ENCODE results near the gene NR3C2. TPM values are rescaled to one million over a fixed set of nuclear protein-coding genes. Genes with fewer than 3 reads are reported as not detected.

NR3C2 gene
- total and polyA plus RNA-seq, 2 donors = 0.52 to 1.8 TPM

GRCh38 chr4:148173397-148174017, 268.7 kb downstream of the NR3C2 start:
- WGBS = 97% methylated on average over 5 of the region's 5 CpGs
- no peaks in the 10 kb centered on the region for H3K27me3 ChIP-seq (ENCODE audit: control insufficient read depth in 2 of 2, insufficient read depth in 1 of 2, low read length in 1 of 2)
- no peaks in the 10 kb centered on the region for H3K36me3 ChIP-seq (ENCODE audit: control insufficient read depth in 2 of 2, insufficient read depth in 2 of 2, low read length in 1 of 2)
- H3K4me1 ChIP-seq (ENCODE audit: control insufficient read depth in 2 of 2, insufficient read depth in 2 of 2, low read length in 2 of 2) = no peaks in the 10 kb centered on the region
- H3K9me3 ChIP-seq (ENCODE audit: control insufficient read depth in 2 of 2, insufficient read depth in 1 of 2, low read length in 1 of 2) = no peaks in the 10 kb centered on the region
- H3K27ac ChIP-seq (ENCODE audit: low read depth in 1 of 2, low read length in 1 of 2) = no peak overlapping the region
- no peak overlapping the region for H3K4me3 ChIP-seq (ENCODE audit: low read length in 2 of 2)
- no peak for DNase-seq (ENCODE audit: low read depth in 6 of 9, low spot score in 9 of 9)

DNA sequence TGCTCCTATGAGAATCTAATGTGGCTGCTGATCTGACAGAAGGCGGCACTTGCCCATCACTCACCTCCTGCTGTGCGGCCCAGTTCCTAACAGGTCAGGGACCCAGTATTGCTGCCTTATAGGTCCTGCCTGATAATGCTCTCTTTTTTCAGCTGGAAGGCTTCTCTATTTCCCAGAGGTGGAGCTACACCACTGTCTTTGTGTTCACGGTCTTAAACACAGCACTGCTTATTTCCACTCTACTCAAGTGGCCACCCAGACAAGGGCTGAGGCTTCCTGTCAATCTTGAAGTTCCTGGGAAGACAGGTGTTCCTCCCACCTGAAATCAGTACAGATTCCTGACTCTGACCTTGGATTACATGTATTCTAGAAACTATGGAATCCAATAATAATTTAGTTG, 270.6 kb downstream of the NR3C2 start:
- Histone ChIP-seq H3K4me1 (ENCODE audit: control insufficient read depth in 2 of 2, insufficient read depth in 2 of 2, low read length in 2 of 2) (no peaks in the 10 kb centered on the region), H3K27me3 (ENCODE audit: control insufficient read depth in 2 of 2, insufficient read depth in 1 of 2, low read length in 1 of 2) (no peaks in the 10 kb centered on the region), H3K27ac (ENCODE audit: low read depth in 1 of 2, low read length in 1 of 2) (no peak overlapping the region), H3K4me3 (ENCODE audit: low read length in 2 of 2) (no peak overlapping the region), H3K36me3 (ENCODE audit: control insufficient read depth in 2 of 2, insufficient read depth in 2 of 2, low read length in 1 of 2) (no peaks in the 10 kb centered on the region), H3K9me3 (ENCODE audit: control insufficient read depth in 2 of 2, insufficient read depth in 1 of 2, low read length in 1 of 2) (no peaks in the 10 kb centered on the region)
- WGBS = 95% methylated on average over 3 of the region's 3 CpGs
- DNase-seq (ENCODE audit: low read depth in 6 of 9, low spot score in 9 of 9) = no peak

- Histone ChIP-seq H3K4me1 (ENCODE audit: control insufficient read depth in 2 of 2, insufficient read depth in 2 of 2, low read length in 2 of 2) (no peaks in the 10 kb centered on the region), H3K27me3 (ENCODE audit: control insufficient read depth in 2 of 2, insufficient read depth in 1 of 2, low read length in 1 of 2) (no peaks in the 10 kb centered on the region), H3K9me3 (ENCODE audit: control insufficient read depth in 2 of 2, insufficient read depth in 1 of 2, low read length in 1 of 2) (no peaks in the 10 kb centered on the region), H3K27ac (ENCODE audit: low read depth in 1 of 2, low read length in 1 of 2) (no peak overlapping the region), H3K4me3 (ENCODE audit: low read length in 2 of 2) (no peak overlapping the region), H3K36me3 (ENCODE audit: control insufficient read depth in 2 of 2, insufficient read depth in 2 of 2, low read length in 1 of 2) (no peaks in the 10 kb centered on the region)
- 86% methylated on average over 7 of the region's 7 CpGs for WGBS
- no peak for DNase-seq (ENCODE audit: low read depth in 6 of 9, low spot score in 9 of 9)
These were observed 271.5 kb downstream of the NR3C2 start for GRCh38 chr4:148170408-148171365.

- WGBS = 95% methylated on average over 6 of the region's 6 CpGs
- H3K9me3 ChIP-seq (ENCODE audit: control insufficient read depth in 2 of 2, insufficient read depth in 1 of 2, low read length in 1 of 2) = no peaks in the 10 kb centered on the region
- H3K36me3 ChIP-seq (ENCODE audit: control insufficient read depth in 2 of 2, insufficient read depth in 2 of 2, low read length in 1 of 2) = no peaks in the 10 kb centered on the region
- no peak overlapping the region for H3K4me3 ChIP-seq (ENCODE audit: low read length in 2 of 2)
- H3K27ac ChIP-seq (ENCODE audit: low read depth in 1 of 2, low read length in 1 of 2) = no peak overlapping the region
- no peaks in the 10 kb centered on the region for H3K27me3 ChIP-seq (ENCODE audit: control insufficient read depth in 2 of 2, insufficient read depth in 1 of 2, low read length in 1 of 2)
- DNase-seq (ENCODE audit: low read depth in 6 of 9, low spot score in 9 of 9) = no peak
- no peaks in the 10 kb centered on the region for H3K4me1 ChIP-seq (ENCODE audit: control insufficient read depth in 2 of 2, insufficient read depth in 2 of 2, low read length in 2 of 2)
These were observed 276.1 kb downstream of the NR3C2 start for GRCh38 chr4:148166132-148166591.

DNA sequence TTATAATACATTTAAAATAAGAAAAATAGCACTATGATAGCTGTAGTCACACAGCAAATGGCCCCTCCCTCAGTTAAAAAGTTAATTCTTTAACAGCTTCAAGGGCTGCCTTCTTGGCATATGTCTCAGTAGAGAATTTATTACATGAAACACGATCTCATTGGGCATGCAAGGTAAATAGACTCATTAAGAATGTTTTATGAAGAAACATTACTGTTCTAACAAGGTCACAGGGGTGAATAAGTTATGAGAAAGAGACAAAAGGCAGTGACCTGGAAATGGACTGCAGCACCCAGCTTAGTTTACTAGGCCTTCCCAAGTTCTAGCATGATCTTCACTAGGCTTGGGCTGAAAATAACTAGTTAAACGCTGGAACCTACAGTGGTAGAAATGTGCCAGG, 277.7 kb downstream of the NR3C2 start:
- Histone ChIP-seq H3K4me3 (ENCODE audit: low read length in 2 of 2) (no peak overlapping the region), H3K4me1 (ENCODE audit: control insufficient read depth in 2 of 2, insufficient read depth in 2 of 2, low read length in 2 of 2) (no peaks in the 10 kb centered on the region), H3K9me3 (ENCODE audit: control insufficient read depth in 2 of 2, insufficient read depth in 1 of 2, low read length in 1 of 2) (no peaks in the 10 kb centered on the region), H3K36me3 (ENCODE audit: control insufficient read depth in 2 of 2, insufficient read depth in 2 of 2, low read length in 1 of 2) (no peaks in the 10 kb centered on the region), H3K27ac (ENCODE audit: low read depth in 1 of 2, low read length in 1 of 2) (no peak overlapping the region), H3K27me3 (ENCODE audit: control insufficient read depth in 2 of 2, insufficient read depth in 1 of 2, low read length in 1 of 2) (no peaks in the 10 kb centered on the region)
- DNase-seq (ENCODE audit: low read depth in 6 of 9, low spot score in 9 of 9) = no peak
- WGBS = 90% methylated on average over 2 of the region's 2 CpGs

GRCh38 chr4:148162991-148163390, 279.2 kb downstream of the NR3C2 start:
- Histone ChIP-seq H3K4me3 (ENCODE audit: low read length in 2 of 2) (no peak overlapping the region), H3K27me3 (ENCODE audit: control insufficient read depth in 2 of 2, insufficient read depth in 1 of 2, low read length in 1 of 2) (no peaks in the 10 kb centered on the region), H3K36me3 (ENCODE audit: control insufficient read depth in 2 of 2, insufficient read depth in 2 of 2, low read length in 1 of 2) (no peaks in the 10 kb centered on the region), H3K27ac (ENCODE audit: low read depth in 1 of 2, low read length in 1 of 2) (no peak overlapping the region), H3K9me3 (ENCODE audit: control insufficient read depth in 2 of 2, insufficient read depth in 1 of 2, low read length in 1 of 2) (no peaks in the 10 kb centered on the region), H3K4me1 (ENCODE audit: control insufficient read depth in 2 of 2, insufficient read depth in 2 of 2, low read length in 2 of 2) (no peaks in the 10 kb centered on the region)
- no peak for DNase-seq (ENCODE audit: low read depth in 6 of 9, low spot score in 9 of 9)
- WGBS = 54% methylated on average over 1 of the region's 1 CpG

- H3K27me3 ChIP-seq (ENCODE audit: control insufficient read depth in 2 of 2, insufficient read depth in 1 of 2, low read length in 1 of 2) = no peaks in the 10 kb centered on the region
- H3K4me1 ChIP-seq (ENCODE audit: control insufficient read depth in 2 of 2, insufficient read depth in 2 of 2, low read length in 2 of 2) = no peaks in the 10 kb centered on the region
- no peak overlapping the region for H3K4me3 ChIP-seq (ENCODE audit: low read length in 2 of 2)
- no peak overlapping the region for H3K27ac ChIP-seq (ENCODE audit: low read depth in 1 of 2, low read length in 1 of 2)
- no peak for DNase-seq (ENCODE audit: low read depth in 6 of 9, low spot score in 9 of 9)
- no peaks in the 10 kb centered on the region for H3K9me3 ChIP-seq (ENCODE audit: control insufficient read depth in 2 of 2, insufficient read depth in 1 of 2, low read length in 1 of 2)
- H3K36me3 ChIP-seq (ENCODE audit: control insufficient read depth in 2 of 2, insufficient read depth in 2 of 2, low read length in 1 of 2) = no peaks in the 10 kb centered on the region
- WGBS = 84% methylated on average over 5 of the region's 5 CpGs
These were observed 279.7 kb downstream of the NR3C2 start for GRCh38 chr4:148162519-148162918.

GRCh38 chr4:148161601-148162000, 280.6 kb downstream of the NR3C2 start:
- WGBS = 91% methylated on average over 2 of the region's 2 CpGs
- Histone ChIP-seq H3K27me3 (ENCODE audit: control insufficient read depth in 2 of 2, insufficient read depth in 1 of 2, low read length in 1 of 2) (no peaks in the 10 kb centered on the region), H3K27ac (ENCODE audit: low read depth in 1 of 2, low read length in 1 of 2) (no peak overlapping the region), H3K36me3 (ENCODE audit: control insufficient read depth in 2 of 2, insufficient read depth in 2 of 2, low read length in 1 of 2) (no peaks in the 10 kb centered on the region), H3K4me1 (ENCODE audit: control insufficient read depth in 2 of 2, insufficient read depth in 2 of 2, low read length in 2 of 2) (no peaks in the 10 kb centered on the region), H3K4me3 (ENCODE audit: low read length in 2 of 2) (no peak overlapping the region), H3K9me3 (ENCODE audit: control insufficient read depth in 2 of 2, insufficient read depth in 1 of 2, low read length in 1 of 2) (no peaks in the 10 kb centered on the region)
- DNase-seq (ENCODE audit: low read depth in 6 of 9, low spot score in 9 of 9) = no peak

- Histone ChIP-seq H3K27ac (ENCODE audit: low read depth in 1 of 2, low read length in 1 of 2) (no peak overlapping the region), H3K4me1 (ENCODE audit: control insufficient read depth in 2 of 2, insufficient read depth in 2 of 2, low read length in 2 of 2) (no peaks in the 10 kb centered on the region), H3K4me3 (ENCODE audit: low read length in 2 of 2) (no peak overlapping the region), H3K9me3 (ENCODE audit: control insufficient read depth in 2 of 2, insufficient read depth in 1 of 2, low read length in 1 of 2) (no peaks in the 10 kb centered on the region), H3K27me3 (ENCODE audit: control insufficient read depth in 2 of 2, insufficient read depth in 1 of 2, low read length in 1 of 2) (no peaks in the 10 kb centered on the region), H3K36me3 (ENCODE audit: control insufficient read depth in 2 of 2, insufficient read depth in 2 of 2, low read length in 1 of 2) (no peaks in the 10 kb centered on the region)
- DNase-seq (ENCODE audit: low read depth in 6 of 9, low spot score in 9 of 9) = no peak
- 91% methylated on average over 1 of the region's 1 CpG for WGBS
These were observed 282.4 kb downstream of the NR3C2 start for GRCh38 chr4:148159793-148160192.

Data from thymus (tissue), 11 donors.